ENCODE measurements around the gene ST3GAL5.

DNA sequence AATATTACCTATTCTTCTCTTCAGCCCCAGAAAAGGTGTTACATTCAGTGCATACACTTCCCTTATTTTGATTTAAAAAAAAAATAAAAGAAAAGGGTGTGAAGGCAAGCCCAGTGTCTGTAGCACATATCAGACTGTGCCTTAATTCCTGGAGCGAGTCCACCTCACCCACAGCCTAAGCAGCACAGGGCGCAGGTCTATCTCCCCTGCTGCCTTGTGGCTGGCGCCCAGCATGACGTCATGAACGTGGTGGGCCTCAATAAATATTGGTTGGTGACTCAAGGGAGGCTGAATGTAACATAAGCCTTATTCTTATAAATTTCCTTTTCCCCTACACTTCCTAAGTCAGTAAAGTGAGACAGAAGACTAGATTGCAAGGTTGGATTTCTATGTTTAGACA is 26.4 kb downstream of the ST3GAL5 start:
- TF ChIP-seq, protein P1, sequence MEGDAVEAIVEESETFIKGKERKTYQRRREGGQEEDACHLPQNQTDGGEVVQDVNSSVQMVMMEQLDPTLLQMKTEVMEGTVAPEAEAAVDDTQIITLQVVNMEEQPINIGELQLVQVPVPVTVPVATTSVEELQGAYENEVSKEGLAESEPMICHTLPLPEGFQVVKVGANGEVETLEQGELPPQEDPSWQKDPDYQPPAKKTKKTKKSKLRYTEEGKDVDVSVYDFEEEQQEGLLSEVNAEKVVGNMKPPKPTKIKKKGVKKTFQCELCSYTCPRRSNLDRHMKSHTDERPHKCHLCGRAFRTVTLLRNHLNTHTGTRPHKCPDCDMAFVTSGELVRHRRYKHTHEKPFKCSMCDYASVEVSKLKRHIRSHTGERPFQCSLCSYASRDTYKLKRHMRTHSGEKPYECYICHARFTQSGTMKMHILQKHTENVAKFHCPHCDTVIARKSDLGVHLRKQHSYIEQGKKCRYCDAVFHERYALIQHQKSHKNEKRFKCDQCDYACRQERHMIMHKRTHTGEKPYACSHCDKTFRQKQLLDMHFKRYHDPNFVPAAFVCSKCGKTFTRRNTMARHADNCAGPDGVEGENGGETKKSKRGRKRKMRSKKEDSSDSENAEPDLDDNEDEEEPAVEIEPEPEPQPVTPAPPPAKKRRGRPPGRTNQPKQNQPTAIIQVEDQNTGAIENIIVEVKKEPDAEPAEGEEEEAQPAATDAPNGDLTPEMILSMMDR (IDR thresholded peaks at IDR 0.05; ENCODE audit: insufficient read depth, low read depth, low read length): no peak
- no peak for TF ChIP-seq EZH2 (IDR thresholded peaks at IDR 0.05; ENCODE audit: insufficient read depth, low read length)

All from astrocyte (in vitro differentiated cells and primary cell).